ENCODE results near the gene ICAM3. TPM values are rescaled to one million over a fixed set of nuclear protein-coding genes. Genes with fewer than 3 reads are reported as not detected.
"Not testable (repeated sequence)": the region's sequence is repeated elsewhere in the genome, so short reads cannot be mapped to it uniquely, and the experiment has no call there.

Gene ICAM3
- polyA plus RNA-seq (2012; ENCODE audit: insufficient read depth, insufficient read length), result 145 TPM

GRCh38 chr19:10339380-10339960 is at the start of gene ICAM3:
TSS of gene ICAM3 (minus strand) at chr19:10339624. CDS start at chr19:10339614, 10 bp downstream.
- peak; percentile 64 for DNase-seq (ENCODE audit: low read depth, low spot score)
- H3K4me3 ChIP-seq (ENCODE audit: low read length), result peak within 1 kb of the TSS; percentile 81

- H3K4me3 ChIP-seq (ENCODE audit: low read length), result no peak overlapping the region
- peak; percentile 75 for DNase-seq (ENCODE audit: low read depth, low spot score)
Observed at GRCh38 chr19:10388957-10389356, 49.5 kb upstream of the ICAM3 start.

- H3K4me3 ChIP-seq (ENCODE audit: low read length), result no peak overlapping the region
- no peak for DNase-seq (ENCODE audit: low read depth, low spot score)
Observed at GRCh38 chr19:10384580-10384979, 45.2 kb upstream of the ICAM3 start.

GRCh38 chr19:10383223-10383499 is 43.7 kb upstream of the ICAM3 start:
- not testable (repeated sequence) for H3K4me3 ChIP-seq (ENCODE audit: low read length); DNase-seq (ENCODE audit: low read depth, low spot score)

- peak; percentile 98 for DNase-seq (ENCODE audit: low read depth, low spot score)
- H3K4me3 ChIP-seq (ENCODE audit: low read length), result peak within 1 kb of the TSS; percentile 96
Observed at GRCh38 chr19:10380313-10381102, 41.1 kb upstream of the ICAM3 start, which contains the start of gene TYK2. TSS of gene TYK2 (minus strand) at chr19:10380572. CDS start at chr19:10378406, 2,166 bp downstream.

- H3K4me3 ChIP-seq (ENCODE audit: low read length), result peak overlapping the region; percentile 96
- DNase-seq (ENCODE audit: low read depth, low spot score), result no peak
Observed at GRCh38 chr19:10379880-10380312, 40.5 kb upstream of the ICAM3 start.

GRCh38 chr19:10378124-10378523 is 38.7 kb upstream of the ICAM3 start:
- no peak for DNase-seq (ENCODE audit: low read depth, low spot score)
- no peak overlapping the region for H3K4me3 ChIP-seq (ENCODE audit: low read length)

GRCh38 chr19:10377140-10377640 is 37.8 kb upstream of the ICAM3 start:
- DNase-seq (ENCODE audit: low read depth, low spot score); H3K4me3 ChIP-seq (ENCODE audit: low read length): not testable (repeated sequence)

- H3K4me3 ChIP-seq (ENCODE audit: low read length), result no peak overlapping the region
- no peak for DNase-seq (ENCODE audit: low read depth, low spot score)
Observed at GRCh38 chr19:10374931-10375330, 35.5 kb upstream of the ICAM3 start.

- DNase-seq (ENCODE audit: low read depth, low spot score), result no peak
- H3K4me3 ChIP-seq (ENCODE audit: low read length), result no peak overlapping the region
Observed at GRCh38 chr19:10372690-10373089, 33.3 kb upstream of the ICAM3 start.

GRCh38 chr19:10368101-10368803 is 28.8 kb upstream of the ICAM3 start:
- no peak for DNase-seq (ENCODE audit: low read depth, low spot score)
- H3K4me3 ChIP-seq (ENCODE audit: low read length), result no peak overlapping the region

- not testable (repeated sequence) for DNase-seq (ENCODE audit: low read depth, low spot score); H3K4me3 ChIP-seq (ENCODE audit: low read length)
Observed at GRCh38 chr19:10366950-10367512, 27.6 kb upstream of the ICAM3 start.

- no peak for DNase-seq (ENCODE audit: low read depth, low spot score)
- H3K4me3 ChIP-seq (ENCODE audit: low read length), result no peak overlapping the region
Observed at GRCh38 chr19:10365518-10365917, 26.1 kb upstream of the ICAM3 start.

- no peak for DNase-seq (ENCODE audit: low read depth, low spot score)
- no peak overlapping the region for H3K4me3 ChIP-seq (ENCODE audit: low read length)
Observed at GRCh38 chr19:10364644-10365043, 25.2 kb upstream of the ICAM3 start.

- no peak for DNase-seq (ENCODE audit: low read depth, low spot score)
- no peak overlapping the region for H3K4me3 ChIP-seq (ENCODE audit: low read length)
Observed at GRCh38 chr19:10363789-10364281, 24.4 kb upstream of the ICAM3 start.

GRCh38 chr19:10362259-10362658 is 22.8 kb upstream of the ICAM3 start:
- DNase-seq (ENCODE audit: low read depth, low spot score), result no peak
- no peak overlapping the region for H3K4me3 ChIP-seq (ENCODE audit: low read length)

- H3K4me3 ChIP-seq (ENCODE audit: low read length), result no peak overlapping the region
- DNase-seq (ENCODE audit: low read depth, low spot score), result no peak
Observed at GRCh38 chr19:10361569-10362011, 22.2 kb upstream of the ICAM3 start.

GRCh38 chr19:10356431-10356830 is 17.0 kb upstream of the ICAM3 start:
- no peak overlapping the region for H3K4me3 ChIP-seq (ENCODE audit: low read length)
- no peak for DNase-seq (ENCODE audit: low read depth, low spot score)

GRCh38 chr19:10353793-10354391 is 14.5 kb upstream of the ICAM3 start:
- DNase-seq (ENCODE audit: low read depth, low spot score), result peak; percentile 26
- no peak overlapping the region for H3K4me3 ChIP-seq (ENCODE audit: low read length)

Data from Jurkat, Clone E6-1 (cell line).